WTC11 (cell line): Measurements from ENCODE around the gene BMPR2. TPM values are rescaled to one million over a fixed set of nuclear protein-coding genes. Genes with fewer than 3 reads are reported as not detected.
A peak's percentile ranks its signal among the peaks of the same experiment; 100 is the strongest.
"Not testable (repeated sequence)": the region's sequence is repeated elsewhere in the genome, so short reads cannot be mapped to it uniquely, and the experiment has no call there.

Experiments
- ATAC-seq: fragments of 200-7000 bp; cut with Tn5 transposase; 2 replicates; pipeline ENCODE4 v1.10.0; 2021; ENCODE audit warnings: mild to moderate bottlenecking, moderate library complexity
- CTCF ChIA-PET: fragments of 300-600 bp; sonication (Branson Sonifier 250); formaldehyde crosslinking; loops from one replicate; lab custom pipeline; 2021; ENCODE audit warnings: antibody characterized with exemption; lab: Charles Lee
- POLR2A ChIA-PET: fragments of 350-600 bp; sonication (Branson Sonifier 250); formaldehyde crosslinking; loops from one replicate; lab custom pipeline; 2021; ENCODE audit warnings: antibody characterized with exemption; lab: Charles Lee
- DNase-seq: peaks from one replicate; pipeline ENCODE4 v3.0.0; 2021; ENCODE audit warnings: low spot score
- H3K27ac Mint-ChIP-seq: 2 replicates; pipeline ENCODE4 v1.8.0; 2021; ENCODE audit warnings: mixed read lengths
- H3K27me3 Mint-ChIP-seq: 2 replicates; pipeline ENCODE4 v1.8.0; 2021; ENCODE audit warnings: low read depth, mild to moderate bottlenecking, moderate library complexity, mixed read lengths
- H3K36me3 Mint-ChIP-seq: 2 replicates; pipeline ENCODE4 v1.8.0; 2021; ENCODE audit warnings: mixed read lengths
- H3K4me1 Mint-ChIP-seq: 2 replicates; pipeline ENCODE4 v1.8.0; 2022; ENCODE audit warnings: mixed read lengths
- H3K4me3 Mint-ChIP-seq: 2 replicates; pipeline ENCODE4 v1.8.0; 2021; ENCODE audit warnings: mild to moderate bottlenecking, moderate library complexity, mixed read lengths
- H3K9me3 Mint-ChIP-seq: 2 replicates; pipeline ENCODE4 v1.8.0; 2021; ENCODE audit warnings: mixed read lengths
- ATF1 ChIP-seq: sonication (generic); formaldehyde crosslinking; IDR thresholded peaks from 2 replicates; pipeline ENCODE4 v1.8.1; 2023; ENCODE audit warnings: mild to moderate bottlenecking, moderate library complexity, missing genetic modification reagents
- E2F1 ChIP-seq: sonication (generic); formaldehyde crosslinking; IDR thresholded peaks from 2 replicates; pipeline ENCODE4 v1.8.0; 2022; ENCODE audit warnings: mild to moderate bottlenecking, missing genetic modification reagents
- E2F5 ChIP-seq: sonication (generic); formaldehyde crosslinking; IDR thresholded peaks from 2 replicates; pipeline ENCODE4 v1.8.1; 2022; ENCODE audit warnings: mild to moderate bottlenecking, moderate library complexity, missing genetic modification reagents
- FOXJ3 ChIP-seq: sonication (generic); formaldehyde crosslinking; IDR thresholded peaks from 2 replicates; pipeline ENCODE4 v1.9.0; 2021; ENCODE audit warnings: missing genetic modification reagents, mild to moderate bottlenecking, borderline replicate concordance
- MYBL2 ChIP-seq: sonication (generic); formaldehyde crosslinking; IDR thresholded peaks from 2 replicates; pipeline ENCODE4 v1.8.1; 2023; ENCODE audit warnings: mild to moderate bottlenecking, moderate library complexity, missing genetic modification reagents
- NR1H2 ChIP-seq: sonication (generic); formaldehyde crosslinking; IDR thresholded peaks from 2 replicates; pipeline ENCODE4 v1.9.0; 2021; ENCODE audit warnings: mild to moderate bottlenecking, moderate library complexity, missing genetic modification reagents
- OVOL2 ChIP-seq: fragments of 250-450 bp; sonication (Bioruptor Pico); IDR thresholded peaks from 2 replicates; pipeline ENCODE4 v1.9.0; 2021; ENCODE audit warnings: mild to moderate bottlenecking, borderline replicate concordance
- SMAD3 ChIP-seq: sonication (generic); formaldehyde crosslinking; IDR thresholded peaks from 2 replicates; pipeline ENCODE4 v1.8.0; 2022; ENCODE audit warnings: missing genetic modification reagents, mild to moderate bottlenecking, borderline replicate concordance
- SMAD4 ChIP-seq: sonication (generic); formaldehyde crosslinking; IDR thresholded peaks from 2 replicates; pipeline ENCODE4 v1.8.0; 2022; ENCODE audit warnings: mild to moderate bottlenecking, missing genetic modification reagents
- USF2 ChIP-seq: sonication (generic); formaldehyde crosslinking; IDR thresholded peaks from 2 replicates; pipeline ENCODE4 v1.8.1; 2023; ENCODE audit warnings: mild to moderate bottlenecking, missing genetic modification reagents, moderate library complexity
- ZNF138 ChIP-seq: sonication (generic); formaldehyde crosslinking; conservative IDR thresholded peaks from 2 replicates; pipeline ENCODE4 v1.8.1; 2022; ENCODE audit warnings: mild to moderate bottlenecking, moderate library complexity, missing genetic modification reagents
- ZNF219 ChIP-seq: sonication (generic); formaldehyde crosslinking; IDR thresholded peaks from 2 replicates; pipeline ENCODE4 v1.8.0; 2023; ENCODE audit warnings: missing genetic modification reagents, mild to moderate bottlenecking, borderline replicate concordance
- ZNF232 ChIP-seq: sonication (generic); formaldehyde crosslinking; IDR thresholded peaks from 2 replicates; pipeline ENCODE4 v1.8.0; 2022; ENCODE audit warnings: mild to moderate bottlenecking, missing genetic modification reagents
- ZNF263 ChIP-seq: sonication (generic); formaldehyde crosslinking; IDR thresholded peaks from 2 replicates; pipeline ENCODE4 v1.8.1; 2022; ENCODE audit warnings: low read depth, mild to moderate bottlenecking, moderate library complexity, missing genetic modification reagents
- ZNF281 ChIP-seq: sonication (generic); formaldehyde crosslinking; IDR thresholded peaks from 2 replicates; pipeline ENCODE4 v1.8.0; 2023; ENCODE audit warnings: mild to moderate bottlenecking, missing genetic modification reagents
- ZNF317 ChIP-seq: sonication (generic); formaldehyde crosslinking; IDR thresholded peaks from 2 replicates; pipeline ENCODE4 v1.8.1; 2023; ENCODE audit warnings: low read depth, mild to moderate bottlenecking, moderate library complexity, missing genetic modification reagents, borderline replicate concordance
- total RNA-seq: library from RNA; stranded (reverse); gene quantifications from 3 replicates; pipeline ENCODE4 v1.2.3, GENCODE V29; 2021
- TF ChIP-seq, protein P1 (sequence below): sonication (generic); formaldehyde crosslinking; IDR thresholded peaks from 2 replicates; pipeline ENCODE4 v1.8.1; 2023; ENCODE audit warnings: mild to moderate bottlenecking, missing genetic modification reagents

Gene BMPR2
- total RNA-seq, 1 experiment from 2014 or later, result 22.1 TPM

GRCh38 chr2:202378662-202379358 is 2.7 kb downstream of the BMPR2 start:
- H3K36me3 Mint-ChIP-seq, result peaks cover 5% of the 10 kb centered on the region; the same call in 1 of the 2 replicates
- H3K27ac Mint-ChIP-seq, result no peak overlapping the region
- CTCF ChIA-PET, result no interaction called here
- no peaks in the 10 kb centered on the region for H3K27me3 Mint-ChIP-seq
- peak overlapping the region; percentile 99 for H3K4me3 Mint-ChIP-seq
- peaks cover 33% of the 10 kb centered on the region for H3K4me1 Mint-ChIP-seq
- TF ChIP-seq SMAD4 (CRISPR knock-in tag), result no peak
- TF ChIP-seq, all 79 proteins: peak for 0
- ATAC-seq (no peak), DNase-seq (no peak)
- POLR2A ChIA-PET, result no interaction called here
- H3K9me3 Mint-ChIP-seq, result no peaks in the 10 kb centered on the region

- no peaks in the 10 kb centered on the region for H3K27me3 Mint-ChIP-seq
Measured at GRCh38 chr2:202382684-202383083, 6.6 kb downstream of the BMPR2 start.

GRCh38 chr2:202386495-202386894 is 10.4 kb downstream of the BMPR2 start:
- H3K4me1 Mint-ChIP-seq, H3K36me3 Mint-ChIP-seq, DNase-seq, H3K27me3 Mint-ChIP-seq, H3K4me3 Mint-ChIP-seq, ATAC-seq, POLR2A ChIA-PET, H3K9me3 Mint-ChIP-seq, CTCF ChIA-PET: not testable (repeated sequence)
- H3K27ac Mint-ChIP-seq, result peak overlapping the region; percentile 26

More at GRCh38 chr2:202382684-202383083, 6.6 kb downstream of the BMPR2 start:
- DNase-seq (no peak), ATAC-seq (no peak)
- POLR2A ChIA-PET, result no interaction called here
- CTCF ChIA-PET, result no interaction called here
- Mint-ChIP-seq H3K27ac (no peak overlapping the region), H3K4me3 (no peak overlapping the region), H3K9me3 (no peaks in the 10 kb centered on the region), H3K36me3 (peaks cover 5% of the 10 kb centered on the region), H3K4me1 (peaks cover 24% of the 10 kb centered on the region)
- no peak for TF ChIP-seq ATF1 (CRISPR knock-in tag)
- TF ChIP-seq, protein P1, sequence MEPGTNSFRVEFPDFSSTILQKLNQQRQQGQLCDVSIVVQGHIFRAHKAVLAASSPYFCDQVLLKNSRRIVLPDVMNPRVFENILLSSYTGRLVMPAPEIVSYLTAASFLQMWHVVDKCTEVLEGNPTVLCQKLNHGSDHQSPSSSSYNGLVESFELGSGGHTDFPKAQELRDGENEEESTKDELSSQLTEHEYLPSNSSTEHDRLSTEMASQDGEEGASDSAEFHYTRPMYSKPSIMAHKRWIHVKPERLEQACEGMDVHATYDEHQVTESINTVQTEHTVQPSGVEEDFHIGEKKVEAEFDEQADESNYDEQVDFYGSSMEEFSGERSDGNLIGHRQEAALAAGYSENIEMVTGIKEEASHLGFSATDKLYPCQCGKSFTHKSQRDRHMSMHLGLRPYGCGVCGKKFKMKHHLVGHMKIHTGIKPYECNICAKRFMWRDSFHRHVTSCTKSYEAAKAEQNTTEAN (CRISPR knock-in tag), result no peak

GRCh38 chr2:202387608-202388342 is 11.6 kb downstream of the BMPR2 start:
- ChIA-PET CTCF (no interaction called here), POLR2A (no interaction called here)
- no peak for ATAC-seq
- TF ChIP-seq E2F5 (CRISPR knock-in tag) (no peak), ZNF232 (CRISPR knock-in tag) (no peak), ZNF138 (CRISPR knock-in tag) (no peak), ZNF219 (CRISPR knock-in tag) (no peak), ZNF281 (CRISPR knock-in tag) (no peak), E2F1 (no peak), ZNF317 (CRISPR knock-in tag) (no peak), NR1H2 (CRISPR knock-in tag) (no peak), FOXJ3 (no peak), MYBL2 (CRISPR knock-in tag) (no peak), USF2 (CRISPR knock-in tag) (no peak), ZNF263 (no peak), OVOL2 (CRISPR knock-in tag) (no peak), SMAD3 (CRISPR knock-in tag) (no peak)
- TF ChIP-seq, protein P1 (CRISPR knock-in tag), result no peak

More at GRCh38 chr2:202387608-202388342, 11.6 kb downstream of the BMPR2 start:
- no peak overlapping the region for H3K27ac Mint-ChIP-seq
- no peaks in the 10 kb centered on the region for H3K27me3 Mint-ChIP-seq
- H3K4me3 Mint-ChIP-seq, result no peak overlapping the region
- H3K4me1 Mint-ChIP-seq, result peaks cover 2% of the 10 kb centered on the region; the same call in 1 of the 2 replicates
- H3K9me3 Mint-ChIP-seq, result no peaks in the 10 kb centered on the region
- no peak for DNase-seq
- no peaks in the 10 kb centered on the region; the same call in 1 of the 2 replicates for H3K36me3 Mint-ChIP-seq
